HFFc6 (cell line): ENCODE data around the gene MRPL4. TPM values are rescaled to one million over a fixed set of nuclear protein-coding genes. Genes with fewer than 3 reads are reported as not detected.

ENCODE experiments used
- DNase-seq: peaks from one replicate; pipeline ENCODE4 v3.0.0-alpha.2; 2018
- H3K27ac Mint-ChIP-seq: 2 replicates; pipeline ENCODE4 v1.8.0; 2020; ENCODE audit warnings: mild to moderate bottlenecking, mixed read lengths
- H3K27me3 Mint-ChIP-seq: 2 replicates; pipeline ENCODE4 v1.8.0; 2021; ENCODE audit warnings: mild to moderate bottlenecking, moderate library complexity, mixed read lengths; ENCODE audit not compliant: insufficient read depth
- H3K36me3 Mint-ChIP-seq: 2 replicates; pipeline ENCODE4 v1.8.0; 2021; ENCODE audit warnings: low read depth, mixed read lengths
- H3K4me1 Mint-ChIP-seq: 2 replicates; pipeline ENCODE4 v1.8.0; 2020; ENCODE audit warnings: low read depth, mixed read lengths
- H3K4me3 Mint-ChIP-seq: 2 replicates; pipeline ENCODE4 v1.8.0; 2020; ENCODE audit warnings: mild to moderate bottlenecking, moderate library complexity, mixed read lengths
- H3K9me3 Mint-ChIP-seq: 2 replicates; pipeline ENCODE4 v1.8.0; 2020; ENCODE audit warnings: mild to moderate bottlenecking, mixed read lengths
- total RNA-seq, 6 experiments: library from RNA; stranded (reverse); fragmentation: NEBNext Ultra II Directional; extraction: Animal tissue kit (Norgen Biotek cat#: 25700); gene quantifications; 2 replicates in 1 of 6; 3 replicates in 5 of 6; pipeline ENCODE4 v1.2.3, GENCODE V29; 2021
- TF ChIP-seq, protein P1 (sequence below): fragments of 200-600 bp; sonication (generic); IDR thresholded peaks from 2 replicates; pipeline ENCODE4 v1.5.0; 2021; ENCODE audit warnings: antibody characterized with exemption, mild to moderate bottlenecking

The MRPL4 gene
- total RNA-seq, 6 experiments from 2014 or later = 69.5 to 83.0 (median 72.0) TPM

DNA sequence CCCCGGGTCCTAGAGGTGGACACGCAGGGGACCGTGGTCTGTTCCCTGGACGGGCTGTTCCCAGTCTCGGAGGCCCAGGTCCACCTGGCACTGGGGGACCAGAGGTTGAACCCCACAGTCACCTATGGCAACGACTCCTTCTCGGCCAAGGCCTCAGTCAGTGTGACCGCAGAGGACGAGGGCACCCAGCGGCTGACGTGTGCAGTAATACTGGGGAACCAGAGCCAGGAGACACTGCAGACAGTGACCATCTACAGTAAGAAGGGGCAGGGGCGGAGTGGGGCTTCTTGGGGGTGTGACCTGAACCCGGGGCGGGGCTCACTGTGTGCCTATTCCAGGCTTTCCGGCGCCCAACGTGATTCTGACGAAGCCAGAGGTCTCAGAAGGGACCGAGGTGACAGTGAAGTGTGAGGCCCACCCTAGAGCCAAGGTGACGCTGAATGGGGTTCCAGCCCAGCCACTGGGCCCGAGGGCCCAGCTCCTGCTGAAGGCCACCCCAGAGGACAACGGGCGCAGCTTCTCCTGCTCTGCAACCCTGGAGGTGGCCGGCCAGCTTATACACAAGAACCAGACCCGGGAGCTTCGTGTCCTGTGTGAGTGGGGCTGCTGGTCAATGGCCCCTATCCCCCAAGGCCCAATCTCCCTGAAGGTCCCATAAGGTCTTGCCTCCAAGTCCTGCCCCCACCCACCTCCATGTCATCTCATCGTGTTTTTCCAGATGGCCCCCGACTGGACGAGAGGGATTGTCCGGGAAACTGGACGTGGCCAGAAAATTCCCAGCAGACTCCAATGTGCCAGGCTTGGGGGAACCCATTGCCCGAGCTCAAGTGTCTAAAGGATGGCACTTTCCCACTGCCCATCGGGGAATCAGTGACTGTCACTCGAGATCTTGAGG lies 32.3 kb downstream of the MRPL4 start:
- TF ChIP-seq, protein P1, sequence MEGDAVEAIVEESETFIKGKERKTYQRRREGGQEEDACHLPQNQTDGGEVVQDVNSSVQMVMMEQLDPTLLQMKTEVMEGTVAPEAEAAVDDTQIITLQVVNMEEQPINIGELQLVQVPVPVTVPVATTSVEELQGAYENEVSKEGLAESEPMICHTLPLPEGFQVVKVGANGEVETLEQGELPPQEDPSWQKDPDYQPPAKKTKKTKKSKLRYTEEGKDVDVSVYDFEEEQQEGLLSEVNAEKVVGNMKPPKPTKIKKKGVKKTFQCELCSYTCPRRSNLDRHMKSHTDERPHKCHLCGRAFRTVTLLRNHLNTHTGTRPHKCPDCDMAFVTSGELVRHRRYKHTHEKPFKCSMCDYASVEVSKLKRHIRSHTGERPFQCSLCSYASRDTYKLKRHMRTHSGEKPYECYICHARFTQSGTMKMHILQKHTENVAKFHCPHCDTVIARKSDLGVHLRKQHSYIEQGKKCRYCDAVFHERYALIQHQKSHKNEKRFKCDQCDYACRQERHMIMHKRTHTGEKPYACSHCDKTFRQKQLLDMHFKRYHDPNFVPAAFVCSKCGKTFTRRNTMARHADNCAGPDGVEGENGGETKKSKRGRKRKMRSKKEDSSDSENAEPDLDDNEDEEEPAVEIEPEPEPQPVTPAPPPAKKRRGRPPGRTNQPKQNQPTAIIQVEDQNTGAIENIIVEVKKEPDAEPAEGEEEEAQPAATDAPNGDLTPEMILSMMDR = no peak
- DNase-seq = no peak
- Mint-ChIP-seq H3K4me3 (no peak overlapping the region), H3K9me3 (no peaks in the 10 kb centered on the region), H3K27ac (no peak overlapping the region), H3K27me3 (peaks cover 2% of the 10 kb centered on the region; the same call in 1 of the 2 replicates), H3K36me3 (peaks cover 6% of the 10 kb centered on the region; the same call in 1 of the 2 replicates), H3K4me1 (peaks cover 17% of the 10 kb centered on the region)

DNA sequence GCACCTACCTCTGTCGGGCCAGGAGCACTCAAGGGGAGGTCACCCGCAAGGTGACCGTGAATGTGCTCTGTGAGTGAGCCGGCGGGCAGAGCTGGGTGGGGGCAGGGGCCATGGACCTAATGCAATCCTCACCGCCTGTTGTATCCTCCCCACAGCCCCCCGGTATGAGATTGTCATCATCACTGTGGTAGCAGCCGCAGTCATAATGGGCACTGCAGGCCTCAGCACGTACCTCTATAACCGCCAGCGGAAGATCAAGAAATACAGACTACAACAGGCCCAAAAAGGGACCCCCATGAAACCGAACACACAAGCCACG lies 32.9 kb downstream of the MRPL4 start:
- peaks cover 17% of the 10 kb centered on the region for H3K4me1 Mint-ChIP-seq
- TF ChIP-seq, protein P1 = no peak
- H3K27me3 Mint-ChIP-seq = peaks cover 2% of the 10 kb centered on the region; the same call in 1 of the 2 replicates
- H3K27ac Mint-ChIP-seq = no peak overlapping the region
- H3K36me3 Mint-ChIP-seq = peaks cover 6% of the 10 kb centered on the region; the same call in 1 of the 2 replicates
- no peak overlapping the region for H3K4me3 Mint-ChIP-seq
- DNase-seq = no peak
- no peaks in the 10 kb centered on the region for H3K9me3 Mint-ChIP-seq

DNA sequence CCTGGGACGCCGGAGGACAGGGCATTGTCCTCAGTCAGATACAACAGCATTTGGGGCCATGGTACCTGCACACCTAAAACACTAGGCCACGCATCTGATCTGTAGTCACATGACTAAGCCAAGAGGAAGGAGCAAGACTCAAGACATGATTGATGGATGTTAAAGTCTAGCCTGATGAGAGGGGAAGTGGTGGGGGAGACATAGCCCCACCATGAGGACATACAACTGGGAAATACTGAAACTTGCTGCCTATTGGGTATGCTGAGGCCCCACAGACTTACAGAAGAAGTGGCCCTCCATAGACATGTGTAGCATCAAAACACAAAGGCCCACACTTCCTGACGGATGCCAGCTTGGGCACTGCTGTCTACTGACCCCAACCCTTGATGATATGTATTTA lies 33.4 kb downstream of the MRPL4 start:
- H3K4me1 Mint-ChIP-seq = peaks cover 22% of the 10 kb centered on the region
- TF ChIP-seq, protein P1 = no peak
- peaks cover 6% of the 10 kb centered on the region; the same call in 1 of the 2 replicates for H3K36me3 Mint-ChIP-seq
- H3K27me3 Mint-ChIP-seq = peaks cover 3% of the 10 kb centered on the region; the same call in 1 of the 2 replicates
- no peak overlapping the region for H3K4me3 Mint-ChIP-seq
- H3K27ac Mint-ChIP-seq = no peak overlapping the region
- no peak for DNase-seq
- no peaks in the 10 kb centered on the region for H3K9me3 Mint-ChIP-seq

DNA sequence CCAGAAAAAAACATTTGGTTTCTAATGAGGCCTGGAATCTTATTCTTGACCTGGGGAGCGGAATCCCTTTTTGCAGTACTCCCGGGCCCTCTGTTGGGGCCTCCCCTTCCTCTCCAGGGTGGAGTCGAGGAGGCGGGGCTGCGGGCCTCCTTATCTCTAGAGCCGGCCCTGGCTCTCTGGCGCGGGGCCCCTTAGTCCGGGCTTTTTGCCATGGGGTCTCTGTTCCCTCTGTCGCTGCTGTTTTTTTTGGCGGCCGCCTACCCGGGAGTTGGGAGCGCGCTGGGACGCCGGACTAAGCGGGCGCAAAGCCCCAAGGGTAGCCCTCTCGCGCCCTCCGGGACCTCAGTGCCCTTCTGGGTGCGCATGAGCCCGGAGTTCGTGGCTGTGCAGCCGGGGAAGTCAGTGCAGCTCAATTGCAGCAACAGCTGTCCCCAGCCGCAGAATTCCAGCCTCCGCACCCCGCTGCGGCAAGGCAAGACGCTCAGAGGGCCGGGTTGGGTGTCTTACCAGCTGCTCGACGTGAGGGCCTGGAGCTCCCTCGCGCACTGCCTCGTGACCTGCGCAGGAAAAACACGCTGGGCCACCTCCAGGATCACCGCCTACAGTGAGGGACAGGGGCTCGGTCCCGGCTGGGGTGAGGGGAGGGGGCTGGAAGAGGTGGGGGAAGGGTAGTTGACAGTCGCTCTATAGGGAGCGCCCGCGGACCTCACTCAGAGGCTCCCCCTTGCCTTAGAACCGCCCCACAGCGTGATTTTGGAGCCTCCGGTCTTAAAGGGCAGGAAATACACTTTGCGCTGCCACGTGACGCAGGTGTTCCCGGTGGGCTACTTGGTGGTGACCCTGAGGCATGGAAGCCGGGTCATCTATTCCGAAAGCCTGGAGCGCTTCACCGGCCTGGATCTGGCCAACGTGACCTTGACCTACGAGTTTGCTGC lies 35.1 kb downstream of the MRPL4 start, which contains the start of gene ICAM4:
Gene ICAM4 (plus strand): TSS at position 153 of the 935 bp plus-strand sequence. CDS start 58 bp downstream, at position 211.
- no peak for DNase-seq
- H3K4me3 Mint-ChIP-seq = no peak within 1 kb of the TSS
- peaks cover 6% of the 10 kb centered on the region for H3K36me3 Mint-ChIP-seq
- no peak within 1 kb of the TSS for H3K27ac Mint-ChIP-seq
- peaks cover 34% of the 10 kb centered on the region for H3K4me1 Mint-ChIP-seq
- no peaks in the 10 kb centered on the region for H3K9me3 Mint-ChIP-seq
- peaks cover 8% of the 10 kb centered on the region for H3K27me3 Mint-ChIP-seq
- TF ChIP-seq, protein P1 = no peak

DNA sequence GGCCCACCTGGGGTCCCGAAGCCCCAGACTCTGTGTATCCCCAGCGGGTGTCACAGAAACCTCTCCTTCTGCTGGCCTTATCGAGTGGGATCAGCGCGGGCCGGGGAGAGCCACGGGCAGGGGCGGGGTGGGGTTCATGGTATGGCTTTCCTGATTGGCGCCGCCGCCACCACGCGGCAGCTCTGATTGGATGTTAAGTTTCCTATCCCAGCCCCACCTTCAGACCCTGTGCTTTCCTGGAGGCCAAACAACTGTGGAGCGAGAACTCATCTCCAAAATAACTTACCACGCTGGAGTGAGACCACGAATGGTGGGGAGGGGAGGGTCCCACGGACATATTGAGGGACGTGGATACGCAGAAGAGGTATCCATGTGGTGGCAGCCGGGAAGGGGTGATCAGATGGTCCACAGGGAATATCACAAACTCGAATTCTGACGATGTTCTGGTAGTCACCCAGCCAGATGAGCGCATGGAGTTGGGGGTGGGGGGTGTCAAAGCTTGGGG lies 36.7 kb downstream of the MRPL4 start:
- Mint-ChIP-seq H3K27me3 (peaks cover 8% of the 10 kb centered on the region), H3K4me3 (peak overlapping the region; percentile 91), H3K27ac (peak overlapping the region; percentile 96), H3K4me1 (peaks cover 35% of the 10 kb centered on the region), H3K36me3 (peaks cover 16% of the 10 kb centered on the region), H3K9me3 (no peaks in the 10 kb centered on the region; the same call in 1 of the 2 replicates)
- TF ChIP-seq, protein P1 = no peak
- DNase-seq = peak; percentile 63
